DOHH2 (cell line): Measurements from ENCODE around the gene ANXA6.

Source experiments
- CTCF ChIP-seq: fragments of 200-600 bp; sonication (generic); IDR thresholded peaks from one replicate; pipeline ENCODE4 v1.5.1; 2014; ENCODE audit warnings: antibody characterized with exemption, mild to moderate bottlenecking, low read depth, low read length; ENCODE audit not compliant: poor library complexity, severe bottlenecking
- EZH2phosphoT487 ChIP-seq: fragments of 200-600 bp; sonication (generic); IDR thresholded peaks from 2 replicates; pipeline ENCODE4 v1.6.1; 2017; ENCODE audit warnings: borderline replicate concordance, mild to moderate bottlenecking, antibody characterized with exemption, low read length, moderate library complexity, mixed read lengths

GRCh38 chr5:151183456-151184245, 26.1 kb upstream of the ANXA6 start:
- TF ChIP-seq CTCF (no peak), EZH2phosphoT487 (no peak)
